ENCODE measurements around the gene RGS2.

The RGS2 gene

DNA sequence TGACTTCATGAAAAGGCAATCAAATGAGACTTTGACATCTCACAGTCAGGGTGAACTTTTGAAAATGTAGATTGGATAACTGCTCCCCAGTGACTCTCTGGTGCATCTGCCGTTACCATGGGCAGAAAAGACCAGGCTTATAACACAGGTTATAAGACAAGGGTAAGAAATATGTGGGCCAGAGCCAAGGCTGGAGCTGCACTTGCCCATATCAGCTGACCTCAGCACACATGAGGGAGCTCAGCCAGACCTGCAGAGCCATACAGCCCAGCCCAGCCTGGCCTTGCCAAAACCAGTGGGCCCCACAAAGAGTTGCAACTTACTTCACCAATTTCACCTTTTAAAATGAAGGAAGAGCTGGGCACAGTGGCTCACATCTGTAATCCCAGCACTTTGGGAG lies 11.7 kb upstream of the RGS2 start:
- no peak for DNase-seq

DNA sequence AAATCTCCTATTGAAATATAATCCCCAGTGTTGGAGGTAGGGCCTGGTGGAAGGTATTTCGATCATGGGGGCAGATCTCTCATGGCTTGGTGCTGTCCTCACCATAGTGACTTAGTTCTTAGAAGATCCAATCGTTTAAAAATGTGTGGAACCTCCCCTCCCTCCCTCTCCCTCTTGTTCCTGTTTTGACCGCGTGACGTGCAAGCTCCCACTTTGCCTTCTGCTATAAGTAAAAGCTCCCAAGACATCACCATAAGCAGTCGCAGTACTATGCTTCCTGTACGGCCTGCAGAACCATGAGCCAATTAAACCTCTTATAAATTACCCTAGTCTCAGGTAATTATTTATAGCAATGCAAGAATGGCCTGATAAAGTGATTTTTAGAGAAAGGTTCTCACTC lies 10.9 kb upstream of the RGS2 start:
- DNase-seq, result no peak

DNA sequence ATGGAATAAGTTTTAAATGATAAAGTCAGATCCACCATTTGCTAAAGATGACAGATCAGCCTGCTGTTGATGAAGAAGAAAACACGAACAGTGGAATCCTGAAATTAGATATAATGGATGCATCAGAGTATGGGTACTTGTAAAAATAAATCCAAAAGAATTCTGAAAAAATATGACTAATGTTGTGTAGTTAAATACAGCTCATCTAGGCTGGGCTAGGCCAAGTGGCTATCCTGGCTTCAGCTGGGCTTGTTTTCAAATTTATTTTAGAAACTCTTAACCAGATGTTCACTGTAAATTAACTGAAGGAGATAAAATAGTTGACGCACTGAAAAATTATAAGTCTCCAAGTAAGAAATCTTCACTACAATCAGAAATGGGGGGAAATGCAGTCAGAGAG lies 7.4 kb upstream of the RGS2 start:
- DNase-seq, result no peak

DNA sequence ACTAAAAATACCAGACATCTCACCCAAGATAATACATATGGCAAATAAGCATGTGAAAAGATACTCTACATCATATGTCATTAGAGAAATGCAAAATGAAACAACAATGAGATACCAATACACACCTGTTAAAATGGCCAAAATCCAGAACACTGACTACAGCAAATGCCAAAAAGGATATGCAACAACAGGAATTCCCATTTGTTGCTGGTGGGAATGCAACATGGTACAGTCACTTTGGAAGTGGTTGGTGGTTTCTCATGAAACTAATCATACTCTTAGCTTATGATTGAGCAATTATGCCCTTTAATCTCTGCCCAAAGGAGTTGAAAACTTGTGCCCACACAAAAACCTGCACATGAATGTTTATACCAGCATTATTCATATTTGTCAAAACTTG lies 6.4 kb upstream of the RGS2 start:
- DNase-seq, result no peak

DNA sequence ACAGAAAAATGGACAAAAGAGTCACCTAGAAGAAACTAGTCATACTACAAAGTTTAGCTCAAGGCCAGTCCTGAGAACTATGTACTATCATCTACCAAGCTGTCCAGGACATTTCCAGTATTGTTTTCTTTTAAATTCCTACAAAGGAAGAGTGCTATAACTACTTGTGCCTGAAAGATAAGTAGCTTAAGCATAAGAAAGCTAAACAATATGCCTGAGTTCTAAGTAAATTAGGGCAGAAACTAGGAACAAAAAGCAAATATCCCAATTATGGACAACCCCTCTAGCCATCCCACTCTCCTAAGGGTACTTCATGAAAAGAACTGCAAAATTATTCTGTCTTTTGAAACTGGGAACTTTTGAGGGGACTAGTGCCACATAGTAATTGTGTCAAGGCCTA lies 5.3 kb upstream of the RGS2 start:
- no peak for DNase-seq

DNA sequence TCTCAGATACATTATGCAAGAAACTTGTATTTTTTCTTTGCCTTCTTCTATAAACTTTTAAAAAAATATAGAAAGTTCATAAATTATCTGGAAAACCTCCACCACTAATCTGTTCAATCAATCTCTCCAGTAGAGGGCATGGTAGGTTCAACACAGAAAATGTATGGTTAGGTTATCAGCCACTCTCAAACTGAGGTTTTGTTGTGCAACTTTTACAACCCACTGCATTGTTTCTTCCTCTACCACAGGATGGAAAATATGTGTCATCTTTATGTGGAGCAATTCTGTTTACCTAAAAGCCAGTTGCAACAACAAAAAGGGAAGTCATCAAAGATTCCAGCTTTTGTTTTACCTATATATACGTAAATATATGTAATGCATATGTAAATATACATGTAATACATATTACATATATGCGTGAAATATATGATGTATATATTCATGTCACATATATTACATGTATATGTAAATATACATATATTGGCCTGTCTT lies 3.0 kb upstream of the RGS2 start:
- peak in 1 of 2 experiments; percentile 29 for DNase-seq

DNA sequence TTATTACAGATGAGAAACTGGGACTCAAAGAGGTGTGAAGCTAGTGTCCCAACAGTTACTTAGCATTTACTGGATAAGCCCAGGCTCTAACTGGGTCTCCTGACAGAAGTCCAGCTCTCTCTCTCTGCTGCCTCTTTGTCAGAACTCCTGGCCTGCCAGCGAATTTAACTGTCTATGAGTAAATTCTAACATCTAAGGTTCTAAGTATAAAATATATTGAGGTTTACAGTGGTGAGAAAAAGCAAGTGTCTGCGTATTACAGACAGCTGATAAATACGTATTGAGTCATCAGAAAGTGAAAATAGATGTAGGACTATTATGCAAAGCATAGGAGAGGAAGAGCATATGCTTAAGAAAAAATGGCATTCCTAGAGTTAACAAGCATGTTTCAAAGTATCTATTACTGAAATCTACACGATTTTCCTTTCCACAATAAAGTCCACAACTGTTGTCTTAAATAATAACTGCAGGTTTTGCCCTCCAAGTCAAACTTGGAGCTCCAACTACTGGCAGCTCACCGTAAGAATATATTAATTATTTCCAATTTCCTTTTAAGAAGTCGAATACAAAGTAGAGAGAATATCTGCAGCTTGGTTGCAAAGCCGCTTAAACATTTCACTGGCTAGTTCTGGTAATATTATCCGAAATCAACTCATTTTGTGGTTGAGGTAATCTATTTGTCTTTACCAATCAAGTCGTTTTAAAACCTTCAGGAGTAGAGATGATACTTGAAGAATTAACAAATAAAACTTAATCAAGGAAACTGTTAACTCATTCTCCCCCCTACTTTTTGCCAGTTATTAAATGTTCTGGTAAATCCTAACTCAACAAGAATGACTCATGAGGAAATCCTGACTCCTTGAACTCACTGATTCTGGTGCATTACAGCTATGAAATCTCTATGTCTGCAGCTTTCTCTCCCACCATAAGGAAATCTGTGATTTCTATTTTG lies 1.4 kb upstream of the RGS2 start:
- no peak for DNase-seq

DNA sequence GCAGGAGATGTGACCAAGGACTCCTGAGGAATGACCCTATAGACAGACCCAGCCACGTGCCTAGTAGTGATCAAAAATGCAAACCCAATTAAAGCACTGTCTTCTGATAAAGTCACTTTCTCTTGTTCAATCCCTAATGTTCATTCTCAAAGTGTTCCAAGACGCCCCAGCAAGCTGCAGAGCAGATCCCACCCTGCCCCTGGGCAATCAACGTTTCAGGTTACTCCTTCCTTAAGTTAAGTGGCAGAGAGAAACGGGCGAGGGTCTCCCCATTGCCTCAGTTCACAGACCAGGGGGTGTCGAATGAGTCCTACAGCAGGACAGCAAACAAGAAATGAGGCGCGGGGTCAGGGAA lies 699 bp upstream of the RGS2 start:
- no peak for DNase-seq

DNA sequence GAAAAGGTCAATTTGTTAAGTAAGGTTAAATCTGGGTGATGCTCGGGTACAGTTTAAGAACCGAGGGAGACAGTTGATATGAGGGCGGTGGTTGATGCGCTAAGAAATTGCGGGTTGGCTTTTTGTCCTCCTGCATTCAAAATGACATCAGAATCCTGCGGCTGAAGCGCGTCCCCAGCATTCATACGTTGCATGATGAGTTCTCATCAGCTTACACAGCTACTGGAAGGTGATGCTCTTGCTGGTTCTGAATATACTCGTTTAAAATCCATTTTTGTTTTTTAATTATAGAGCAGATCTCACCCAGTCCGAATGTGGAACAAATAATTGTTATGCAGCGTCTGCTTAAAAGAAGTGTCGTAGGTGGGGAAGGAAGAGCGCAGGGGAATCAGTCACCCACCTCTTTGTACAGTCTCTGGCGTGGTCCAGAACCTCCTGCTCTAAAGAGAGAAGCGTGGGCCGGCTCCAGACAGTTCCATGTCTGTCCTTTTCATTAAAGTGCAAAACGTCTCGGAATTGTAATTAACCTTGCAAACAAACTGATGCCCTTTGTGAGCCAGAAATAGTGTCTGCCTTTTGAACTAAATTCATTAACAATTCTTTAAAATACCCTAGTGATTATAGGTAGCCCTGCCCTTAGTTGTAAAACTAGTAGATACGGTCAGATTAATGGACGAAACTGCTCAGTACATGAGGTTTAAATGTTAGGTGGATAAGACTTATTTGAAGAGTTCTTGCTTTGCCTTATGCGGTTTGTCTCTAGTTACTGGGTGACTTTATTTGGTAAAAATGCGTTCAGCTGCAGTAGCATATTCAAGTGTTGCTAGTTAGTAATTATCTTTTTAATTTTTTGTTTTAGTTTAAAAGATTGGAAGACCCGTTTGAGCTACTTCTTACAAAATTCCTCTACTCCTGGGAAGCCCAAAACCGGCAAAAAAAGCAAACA lies 741 bp downstream of the RGS2 start:
- peak; percentile 36 to 56 for DNase-seq

DNA sequence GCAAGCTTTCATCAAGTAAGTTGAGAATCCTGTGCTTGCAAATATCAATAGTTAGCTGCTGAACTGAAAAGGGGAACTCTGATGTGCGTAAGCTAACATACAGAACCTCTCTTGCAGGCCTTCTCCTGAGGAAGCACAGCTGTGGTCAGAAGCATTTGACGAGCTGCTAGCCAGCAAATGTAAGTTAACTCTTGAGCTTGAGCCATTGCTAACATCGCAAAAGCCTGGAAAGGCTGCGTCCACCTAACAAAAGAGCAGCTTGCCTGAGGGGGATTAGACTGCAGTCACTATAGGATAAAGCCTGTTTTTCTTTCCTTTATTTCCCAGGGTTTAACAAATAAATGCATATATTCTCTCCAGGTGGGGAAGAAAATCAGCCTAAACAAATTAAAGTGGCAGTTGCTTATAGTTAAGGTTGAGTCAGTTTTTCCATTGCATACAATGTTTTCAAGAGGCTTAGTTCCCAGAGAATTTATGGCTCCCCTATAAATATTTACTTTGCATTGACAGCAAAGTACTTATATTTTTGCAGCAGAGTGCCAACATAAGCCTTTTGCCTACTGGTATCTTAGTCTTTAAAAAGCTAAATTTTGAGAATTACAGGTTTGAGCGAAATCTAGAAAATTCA lies 1.5 kb downstream of the RGS2 start:
- no peak for DNase-seq

DNA sequence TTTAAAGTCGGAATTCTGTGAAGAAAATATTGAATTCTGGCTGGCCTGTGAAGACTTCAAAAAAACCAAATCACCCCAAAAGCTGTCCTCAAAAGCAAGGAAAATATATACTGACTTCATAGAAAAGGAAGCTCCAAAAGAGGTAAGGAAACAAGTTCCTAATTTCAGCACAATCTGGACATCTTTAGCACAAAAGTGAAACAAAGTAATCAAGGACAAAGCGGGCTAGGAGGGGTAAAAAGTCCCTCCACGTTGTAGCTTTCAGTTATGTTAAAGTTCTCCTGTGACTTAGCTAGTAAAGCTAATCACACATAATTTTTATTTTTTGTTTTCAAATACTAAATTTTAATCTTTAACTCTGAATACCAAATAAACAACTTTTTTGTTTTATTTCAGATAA lies 2.2 kb downstream of the RGS2 start:
- no peak for DNase-seq

DNA sequence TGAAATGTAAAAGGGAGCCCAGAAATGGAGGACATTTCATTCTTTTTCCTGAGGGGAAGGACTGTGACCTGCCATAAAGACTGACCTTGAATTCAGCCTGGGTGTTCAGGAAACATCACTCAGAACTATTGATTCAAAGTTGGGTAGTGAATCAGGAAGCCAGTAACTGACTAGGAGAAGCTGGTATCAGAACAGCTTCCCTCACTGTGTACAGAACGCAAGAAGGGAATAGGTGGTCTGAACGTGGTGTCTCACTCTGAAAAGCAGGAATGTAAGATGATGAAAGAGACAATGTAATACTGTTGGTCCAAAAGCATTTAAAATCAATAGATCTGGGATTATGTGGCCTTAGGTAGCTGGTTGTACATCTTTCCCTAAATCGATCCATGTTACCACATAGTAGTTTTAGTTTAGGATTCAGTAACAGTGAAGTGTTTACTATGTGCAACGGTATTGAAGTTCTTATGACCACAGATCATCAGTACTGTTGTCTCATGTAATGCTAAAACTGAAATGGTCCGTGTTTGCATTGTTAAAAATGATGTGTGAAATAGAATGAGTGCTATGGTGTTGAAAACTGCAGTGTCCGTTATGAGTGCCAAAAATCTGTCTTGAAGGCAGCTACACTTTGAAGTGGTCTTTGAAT lies 2.9 kb downstream of the RGS2 start:
- no peak for DNase-seq

DNA sequence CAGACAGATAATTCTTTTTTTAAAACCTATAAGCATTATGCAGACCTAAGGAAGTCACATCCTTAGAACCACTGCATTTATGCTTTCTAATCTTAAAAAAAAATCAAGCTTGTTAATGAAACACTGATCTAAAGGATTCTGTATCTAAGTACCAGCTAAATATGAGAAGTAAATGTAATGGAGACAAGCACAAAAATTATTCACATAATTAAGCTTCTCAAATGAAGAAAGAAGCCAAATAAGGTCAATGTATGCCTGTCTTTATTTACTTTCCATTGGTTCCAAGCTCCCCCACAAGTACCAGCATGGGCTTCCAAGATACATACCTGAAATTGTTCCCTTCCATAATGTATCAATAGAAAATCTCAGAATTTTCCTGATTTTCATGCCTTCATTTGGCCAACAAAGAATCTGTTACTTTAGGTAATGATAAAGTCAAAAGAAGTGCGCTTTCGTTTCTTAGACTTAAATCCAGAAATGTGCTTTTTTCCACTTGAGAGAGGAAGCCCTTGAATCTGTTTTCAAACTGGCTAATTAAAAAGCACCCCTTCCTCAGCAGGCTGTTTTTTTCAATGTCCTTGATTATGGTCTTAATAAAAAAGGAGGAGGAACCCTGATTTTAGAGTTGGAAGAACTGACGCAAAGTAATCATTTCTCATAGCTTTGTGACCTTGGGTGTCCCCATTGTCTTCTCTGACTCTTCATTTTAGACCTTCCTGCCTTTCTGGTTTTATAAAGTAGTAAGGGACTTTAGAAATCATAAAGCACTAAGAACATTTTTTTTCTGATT lies 3.8 kb downstream of the RGS2 start:
- DNase-seq, result no peak

DNA sequence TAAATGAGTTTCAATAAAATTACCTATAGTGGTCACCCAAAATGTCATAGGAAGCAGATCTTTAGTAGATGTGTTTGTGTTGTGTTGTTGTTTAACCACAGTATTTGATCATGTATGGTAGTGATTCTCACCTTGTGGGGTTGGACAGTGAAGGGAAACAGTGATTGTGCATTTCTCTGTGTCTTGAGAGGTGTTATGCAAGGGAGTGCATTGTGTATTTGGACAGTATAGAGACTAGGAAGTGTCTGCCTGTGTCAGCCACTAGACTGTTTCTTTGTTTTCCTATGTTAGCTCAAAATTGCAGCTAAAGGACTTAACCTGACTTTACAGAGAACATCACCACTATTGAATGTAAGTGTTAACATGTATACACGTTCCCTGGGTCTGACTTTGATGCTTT lies 6.0 kb downstream of the RGS2 start:
- DNase-seq, result no peak

DNA sequence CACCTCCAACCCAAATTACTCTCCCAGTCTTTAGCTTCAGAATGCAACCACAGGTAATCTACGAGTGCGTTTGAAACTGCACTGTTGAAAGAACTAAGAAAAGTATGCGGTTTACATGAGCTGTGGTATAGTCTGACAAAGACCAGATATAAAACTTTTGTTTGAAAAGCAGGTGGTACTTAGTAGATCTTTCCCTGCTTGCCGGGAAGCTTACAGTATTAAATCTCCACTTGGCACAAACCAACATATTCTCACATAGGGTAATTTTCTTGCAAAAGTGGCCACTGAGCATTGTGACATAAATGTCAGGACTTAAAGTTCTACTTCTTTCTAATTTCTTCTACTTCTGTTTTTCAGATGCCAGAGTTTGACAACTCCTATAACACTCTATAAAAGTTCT lies 8.4 kb downstream of the RGS2 start:
- DNase-seq, result no peak

DNA sequence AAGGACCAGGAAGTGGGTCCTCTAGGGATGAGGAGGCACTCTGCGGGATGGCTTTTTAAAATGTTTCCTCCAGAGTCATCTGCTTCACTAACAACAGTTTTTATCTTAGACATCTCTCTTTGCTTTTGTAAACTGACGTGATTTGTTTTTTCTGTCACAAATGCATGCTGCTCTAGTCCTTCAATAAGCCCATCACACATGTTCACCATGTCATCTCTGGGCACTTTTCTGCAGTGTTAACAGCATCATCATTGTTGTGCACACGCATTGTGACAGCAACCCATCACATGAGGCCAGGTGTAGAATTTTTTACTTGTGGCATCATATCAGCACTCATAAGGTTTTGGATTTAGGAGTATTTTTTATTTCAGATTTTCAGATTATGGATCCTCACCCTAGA lies 12.5 kb downstream of the RGS2 start:
- no peak for DNase-seq

DNA sequence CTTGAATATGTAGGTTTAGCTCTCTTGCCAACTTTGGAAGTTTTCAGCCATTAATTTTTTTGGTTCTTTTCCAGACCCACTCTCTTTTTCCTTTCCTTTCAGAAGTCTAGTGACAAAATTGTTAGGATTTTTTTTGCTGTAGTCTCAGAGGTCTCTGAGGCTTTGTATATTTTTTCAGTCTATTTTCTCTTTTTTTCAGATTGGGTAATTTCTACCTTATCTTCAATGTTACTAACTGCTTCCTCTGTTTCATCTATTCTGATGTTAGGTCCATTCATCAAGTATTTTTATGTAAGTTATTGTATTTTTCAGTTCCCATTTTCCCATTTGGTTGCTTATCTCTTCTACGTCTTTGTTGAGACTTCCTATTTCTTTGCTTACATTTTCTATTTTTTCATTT lies 15.7 kb downstream of the RGS2 start:
- no peak for DNase-seq

DNA sequence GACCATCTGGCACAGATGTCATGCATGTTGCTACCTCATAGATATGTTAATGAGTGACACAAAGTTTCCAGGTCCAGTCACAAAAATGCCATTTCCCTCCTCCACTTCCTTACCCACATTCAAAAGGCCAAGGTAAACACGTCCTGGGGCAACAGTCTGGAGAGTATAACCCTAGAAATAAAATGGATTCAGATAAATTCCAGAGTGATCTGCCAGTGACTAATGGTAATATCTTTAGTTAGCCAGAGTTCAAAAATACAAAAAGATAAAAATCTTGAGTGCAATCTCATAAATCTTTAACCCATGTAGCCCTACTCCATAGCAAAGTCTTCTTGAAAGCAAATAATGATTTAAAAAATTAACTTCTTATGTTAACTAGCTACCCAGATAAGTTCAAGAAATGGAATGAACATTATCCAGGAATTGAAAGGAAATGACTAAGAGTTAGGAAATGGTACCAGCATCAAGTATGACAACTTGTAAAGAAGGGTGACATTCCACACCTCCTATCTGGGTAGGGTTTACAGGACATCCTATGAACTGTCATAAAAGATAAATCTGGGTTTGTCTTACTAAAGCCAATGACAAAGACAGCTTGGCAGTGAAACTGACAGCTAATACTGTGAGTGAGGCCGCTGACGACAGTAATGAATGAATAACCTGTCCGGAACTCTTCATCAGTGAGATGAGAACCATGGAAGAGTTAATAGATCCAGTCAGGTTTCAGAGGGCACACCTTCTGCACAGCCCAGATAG lies 18.1 kb downstream of the RGS2 start:
- no peak for DNase-seq

DNA sequence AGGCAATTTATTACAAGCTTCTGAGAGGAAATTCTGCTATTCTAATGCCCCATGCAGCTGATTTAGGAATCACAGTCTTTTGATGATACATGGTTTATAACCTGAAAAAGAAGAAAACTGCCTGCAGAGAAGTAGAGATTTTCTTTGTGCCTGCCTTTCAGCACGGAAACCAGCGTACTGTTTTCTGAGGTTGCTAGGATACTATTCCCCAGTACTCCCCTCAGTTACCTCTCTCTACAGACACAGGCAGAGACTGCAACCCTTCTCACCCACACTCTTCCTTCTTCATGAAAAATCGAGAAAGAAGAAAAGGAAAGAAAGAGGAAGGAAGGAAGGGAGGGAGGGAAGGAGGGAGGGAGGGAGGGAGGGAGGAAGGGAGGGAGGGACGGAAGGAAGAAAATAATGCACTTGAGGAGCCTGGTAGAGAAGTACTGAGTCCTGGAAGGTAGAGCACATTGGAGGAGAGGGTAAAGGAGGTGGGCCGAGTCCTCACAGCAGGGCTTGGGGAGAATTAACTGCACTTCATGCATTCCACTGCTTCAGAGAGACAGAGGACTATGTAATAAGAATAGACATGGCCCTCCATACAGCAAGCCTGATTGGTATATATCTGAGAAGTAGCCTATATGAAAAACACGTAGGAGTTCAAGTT lies 21.9 kb downstream of the RGS2 start:
- DNase-seq, result no peak

DNA sequence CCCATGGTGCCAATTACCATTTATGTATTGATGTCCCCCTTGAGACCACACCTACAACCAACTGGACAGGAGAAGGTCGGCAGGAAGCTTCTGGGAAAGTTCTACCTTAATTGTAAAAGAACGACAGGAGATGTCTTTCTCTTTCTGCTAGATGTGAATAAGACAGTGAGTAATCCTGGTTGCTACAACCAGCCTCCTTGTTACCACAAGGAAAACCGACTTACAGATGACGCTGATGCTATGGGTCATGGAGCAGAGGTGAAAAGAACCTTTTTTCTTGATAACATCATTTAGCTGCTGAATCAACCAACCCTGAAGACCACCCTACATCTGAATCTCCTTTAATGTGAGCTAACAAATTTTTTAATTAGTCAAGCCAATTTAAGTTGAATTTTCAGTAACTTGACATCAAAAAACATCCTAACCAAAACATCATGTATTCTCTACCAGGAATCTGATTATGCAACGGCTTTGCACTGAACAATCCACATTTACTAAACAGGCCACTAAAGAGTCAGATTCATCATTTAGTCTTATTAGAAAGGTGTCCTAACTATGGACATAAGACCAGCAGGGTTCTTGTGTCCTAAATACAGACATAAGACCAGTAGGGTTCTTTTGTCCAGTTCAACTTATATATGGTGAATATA lies 23.0 kb downstream of the RGS2 start:
- no peak for DNase-seq

All from NCI-H1930 (cell line).